HG03095 (cell line): ENCODE results near the gene GTF3C1.
"Not testable (repeated sequence)": the region's sequence is repeated elsewhere in the genome, so short reads cannot be mapped to it uniquely, and the experiment has no call there.

Source experiments
- ATAC-seq: cut with Tn5 transposase; IDR thresholded peaks from one replicate; pipeline ENCODE4 v1.9.1; 2021; ENCODE audit warnings: moderate library complexity; ENCODE audit not compliant: unreplicated experiment

GTF3C1 gene, protein sequence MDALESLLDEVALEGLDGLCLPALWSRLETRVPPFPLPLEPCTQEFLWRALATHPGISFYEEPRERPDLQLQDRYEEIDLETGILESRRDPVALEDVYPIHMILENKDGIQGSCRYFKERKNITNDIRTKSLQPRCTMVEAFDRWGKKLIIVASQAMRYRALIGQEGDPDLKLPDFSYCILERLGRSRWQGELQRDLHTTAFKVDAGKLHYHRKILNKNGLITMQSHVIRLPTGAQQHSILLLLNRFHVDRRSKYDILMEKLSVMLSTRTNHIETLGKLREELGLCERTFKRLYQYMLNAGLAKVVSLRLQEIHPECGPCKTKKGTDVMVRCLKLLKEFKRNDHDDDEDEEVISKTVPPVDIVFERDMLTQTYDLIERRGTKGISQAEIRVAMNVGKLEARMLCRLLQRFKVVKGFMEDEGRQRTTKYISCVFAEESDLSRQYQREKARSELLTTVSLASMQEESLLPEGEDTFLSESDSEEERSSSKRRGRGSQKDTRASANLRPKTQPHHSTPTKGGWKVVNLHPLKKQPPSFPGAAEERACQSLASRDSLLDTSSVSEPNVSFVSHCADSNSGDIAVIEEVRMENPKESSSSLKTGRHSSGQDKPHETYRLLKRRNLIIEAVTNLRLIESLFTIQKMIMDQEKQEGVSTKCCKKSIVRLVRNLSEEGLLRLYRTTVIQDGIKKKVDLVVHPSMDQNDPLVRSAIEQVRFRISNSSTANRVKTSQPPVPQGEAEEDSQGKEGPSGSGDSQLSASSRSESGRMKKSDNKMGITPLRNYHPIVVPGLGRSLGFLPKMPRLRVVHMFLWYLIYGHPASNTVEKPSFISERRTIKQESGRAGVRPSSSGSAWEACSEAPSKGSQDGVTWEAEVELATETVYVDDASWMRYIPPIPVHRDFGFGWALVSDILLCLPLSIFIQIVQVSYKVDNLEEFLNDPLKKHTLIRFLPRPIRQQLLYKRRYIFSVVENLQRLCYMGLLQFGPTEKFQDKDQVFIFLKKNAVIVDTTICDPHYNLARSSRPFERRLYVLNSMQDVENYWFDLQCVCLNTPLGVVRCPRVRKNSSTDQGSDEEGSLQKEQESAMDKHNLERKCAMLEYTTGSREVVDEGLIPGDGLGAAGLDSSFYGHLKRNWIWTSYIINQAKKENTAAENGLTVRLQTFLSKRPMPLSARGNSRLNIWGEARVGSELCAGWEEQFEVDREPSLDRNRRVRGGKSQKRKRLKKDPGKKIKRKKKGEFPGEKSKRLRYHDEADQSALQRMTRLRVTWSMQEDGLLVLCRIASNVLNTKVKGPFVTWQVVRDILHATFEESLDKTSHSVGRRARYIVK (N-terminal part only)

GRCh38 chr16:27549746-27550581, at the start of gene GTF3C1, which contains the start of gene KATNIP:
GTF3C1 (minus strand) TSS chr16:27549913; CDS start chr16:27549890, 23 bp downstream.
KATNIP (plus strand) TSS chr16:27550144; CDS start chr16:27550171, 27 bp downstream.
- ATAC-seq: peak; percentile 95

DNA sequence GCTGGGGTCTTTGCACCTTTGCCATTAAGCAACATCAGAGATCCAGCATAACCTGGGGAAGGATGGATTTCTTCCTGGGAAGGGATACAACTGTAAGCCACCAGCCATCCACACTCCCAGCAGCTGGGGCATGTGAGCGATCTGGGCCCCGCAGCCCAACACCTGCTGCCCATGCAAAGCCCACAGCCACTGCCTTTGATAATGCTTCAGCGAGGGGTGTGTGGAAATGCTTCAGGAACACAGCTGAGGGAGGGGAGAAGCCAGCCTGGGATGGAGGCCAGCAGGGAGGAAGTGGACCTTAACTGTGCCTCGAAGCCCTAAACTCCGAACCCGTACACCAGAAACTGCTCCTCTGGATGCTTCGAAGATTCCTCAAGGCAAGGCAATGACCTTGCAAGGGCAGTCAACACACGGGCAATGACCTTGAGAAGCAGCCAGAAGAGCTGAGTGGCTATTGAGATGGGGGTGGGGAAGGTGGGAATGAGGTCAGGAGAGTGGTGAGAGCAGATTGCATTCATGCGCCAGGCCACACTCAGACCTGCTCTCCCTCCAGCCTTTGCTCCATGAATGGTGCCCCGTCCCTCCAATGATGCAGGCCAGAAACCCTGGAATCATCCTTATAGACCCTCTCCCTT, 49.3 kb upstream of the GTF3C1 start:
- no peak for ATAC-seq

GRCh38 chr16:27598220-27598619, 48.5 kb upstream of the GTF3C1 start:
- ATAC-seq: no peak

GRCh38 chr16:27597361-27597760, 47.6 kb upstream of the GTF3C1 start:
- ATAC-seq: no peak

DNA sequence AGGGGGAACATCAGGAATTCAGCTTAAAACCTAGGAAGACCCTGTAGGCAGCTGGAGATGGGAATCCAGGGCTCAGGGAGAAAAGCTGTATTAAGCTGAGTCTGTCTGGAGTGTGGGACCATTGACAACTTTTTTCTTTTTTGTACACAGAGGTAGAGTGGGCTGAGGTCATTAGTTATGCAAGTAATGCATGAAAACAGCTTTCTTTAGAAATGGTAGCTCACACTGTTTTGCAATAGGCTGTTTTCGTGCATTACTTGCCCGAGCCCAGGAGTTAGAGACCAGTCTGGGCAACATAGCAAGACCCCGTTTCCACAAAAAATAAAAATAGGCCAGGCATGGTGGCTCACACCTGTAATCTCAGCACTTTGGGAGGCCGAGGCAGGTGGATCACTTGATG, 46.7 kb upstream of the GTF3C1 start:
- no peak for ATAC-seq

DNA sequence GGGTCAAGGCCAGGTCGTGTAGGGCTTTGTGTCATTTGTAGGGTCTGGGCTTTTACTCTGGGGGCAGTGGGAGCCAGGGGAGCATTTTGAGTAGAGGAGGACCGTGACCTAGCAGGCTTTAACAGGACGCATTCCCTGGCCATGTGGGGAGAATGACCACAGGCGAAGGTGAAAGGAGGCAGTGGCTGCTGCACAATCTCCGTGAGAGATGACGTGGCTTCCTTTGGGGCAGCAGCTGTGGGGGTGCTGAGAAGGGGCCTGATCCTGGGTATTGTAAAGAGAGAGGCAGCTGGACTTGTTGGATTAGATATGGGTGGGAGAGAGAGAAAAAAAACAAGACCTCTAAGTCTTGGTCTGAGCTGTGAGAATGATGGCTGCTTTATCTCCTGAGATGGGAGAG, 46.3 kb upstream of the GTF3C1 start:
- ATAC-seq: no peak

- ATAC-seq: no peak
Observed at GRCh38 chr16:27595475-27595874, 45.8 kb upstream of the GTF3C1 start.

GRCh38 chr16:27591837-27592236, 42.1 kb upstream of the GTF3C1 start:
- no peak for ATAC-seq

DNA sequence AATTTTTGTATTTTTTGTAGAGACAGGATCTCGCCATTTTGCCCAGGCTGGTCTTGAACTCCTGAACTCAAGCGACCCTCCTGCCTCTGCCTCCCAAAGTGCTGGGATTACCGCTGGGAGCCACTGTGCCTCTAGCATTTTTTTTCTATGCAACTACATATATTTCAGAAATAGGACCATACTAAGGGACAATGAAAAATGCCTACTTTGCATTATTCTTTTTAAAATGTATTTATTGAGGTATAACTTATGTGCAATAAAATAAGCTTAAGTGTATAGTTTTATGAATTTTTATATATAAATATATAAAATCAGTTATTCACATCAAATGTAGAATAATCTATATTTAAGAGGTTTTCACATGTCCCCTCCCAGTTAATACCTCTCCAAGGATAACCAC, 38.3 kb upstream of the GTF3C1 start:
- no peak for ATAC-seq

- ATAC-seq: no peak
Observed at GRCh38 chr16:27586711-27587110, 37.0 kb upstream of the GTF3C1 start.

- ATAC-seq: no peak
Observed at GRCh38 chr16:27585200-27585599, 35.5 kb upstream of the GTF3C1 start.

DNA sequence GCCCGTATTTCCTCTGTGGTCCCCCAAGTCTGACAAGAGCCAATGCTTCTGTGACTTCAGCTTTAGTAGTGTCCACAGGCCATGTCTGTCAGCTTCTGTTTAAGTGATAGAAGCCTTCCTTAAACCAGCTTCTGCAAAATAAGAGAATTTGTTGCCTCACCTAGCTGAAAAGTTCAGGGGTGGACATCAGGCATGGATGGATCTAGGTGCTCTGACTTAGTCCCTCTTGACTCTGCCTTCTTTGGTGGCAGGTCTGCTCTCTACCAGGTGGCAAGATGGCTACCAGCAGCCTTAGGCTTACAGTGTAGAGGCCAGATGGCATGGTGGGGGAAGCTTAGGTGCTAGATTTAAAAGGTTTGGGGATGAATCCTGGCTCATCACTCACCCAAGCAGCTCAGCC, 33.9 kb upstream of the GTF3C1 start:
- no peak for ATAC-seq

GRCh38 chr16:27582883-27583282, 33.2 kb upstream of the GTF3C1 start:
- ATAC-seq: no peak

DNA sequence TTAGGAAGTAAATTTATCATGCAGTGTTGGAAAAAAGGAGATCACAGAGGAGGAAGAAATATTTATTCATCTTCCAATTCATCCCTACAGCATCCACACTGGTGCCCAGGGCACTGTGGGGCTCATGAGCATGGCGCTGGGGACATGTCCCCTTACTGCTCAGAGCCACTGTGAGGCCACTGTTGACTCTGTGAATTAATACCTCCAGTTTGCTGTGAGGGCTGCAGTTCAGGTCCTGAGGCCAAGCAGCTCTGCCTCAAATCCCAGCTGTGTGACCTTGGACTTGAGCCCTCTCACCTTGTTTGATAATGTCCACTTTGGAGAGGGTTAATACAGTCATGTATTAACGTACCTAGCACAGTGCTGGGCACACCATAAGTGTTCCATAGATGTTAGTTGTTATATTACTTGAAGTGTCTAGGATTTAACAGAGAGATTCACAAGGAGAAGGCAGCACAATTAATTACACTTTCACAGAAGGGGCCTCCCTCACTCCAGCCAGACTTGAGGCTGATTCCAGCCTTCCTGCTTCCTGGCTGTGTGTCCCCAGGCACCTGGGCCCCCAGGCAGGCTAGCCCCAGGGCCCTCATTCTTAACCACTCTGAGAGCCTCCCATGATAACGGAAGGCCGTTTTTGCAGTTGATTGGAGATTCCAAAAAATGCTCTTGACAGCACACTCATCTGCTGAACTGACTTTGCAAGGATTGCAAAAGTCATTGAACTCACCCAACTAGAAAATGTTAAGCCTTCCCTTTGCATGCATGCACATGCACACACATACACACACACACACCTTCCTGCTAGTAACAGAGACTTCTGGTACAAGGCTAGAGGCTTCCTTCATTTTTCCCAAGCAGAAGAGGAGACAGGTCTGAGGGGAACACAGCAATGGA, 29.6 kb upstream of the GTF3C1 start:
- no peak for ATAC-seq

DNA sequence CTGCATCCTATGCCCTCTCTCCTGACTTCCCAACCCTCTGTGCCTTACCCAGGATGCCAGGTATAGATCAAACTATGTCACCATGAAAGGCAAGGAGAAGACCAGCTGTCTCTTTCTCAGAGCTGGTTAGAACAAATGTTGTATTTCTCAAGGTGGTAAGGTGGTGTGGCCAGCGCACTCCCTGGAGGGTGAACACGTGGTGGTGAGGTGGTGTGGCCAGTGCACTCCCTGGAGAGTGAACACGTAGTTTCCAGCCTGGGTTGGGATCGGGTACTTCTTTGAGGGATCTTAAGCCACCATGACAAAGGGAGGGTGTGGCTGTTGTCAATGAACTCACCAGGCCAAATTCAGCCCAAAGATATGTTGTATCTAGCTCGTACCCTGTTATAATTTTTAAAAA, 27.0 kb upstream of the GTF3C1 start:
- no peak for ATAC-seq

GRCh38 chr16:27572711-27573110, 23.0 kb upstream of the GTF3C1 start:
- no peak for ATAC-seq

DNA sequence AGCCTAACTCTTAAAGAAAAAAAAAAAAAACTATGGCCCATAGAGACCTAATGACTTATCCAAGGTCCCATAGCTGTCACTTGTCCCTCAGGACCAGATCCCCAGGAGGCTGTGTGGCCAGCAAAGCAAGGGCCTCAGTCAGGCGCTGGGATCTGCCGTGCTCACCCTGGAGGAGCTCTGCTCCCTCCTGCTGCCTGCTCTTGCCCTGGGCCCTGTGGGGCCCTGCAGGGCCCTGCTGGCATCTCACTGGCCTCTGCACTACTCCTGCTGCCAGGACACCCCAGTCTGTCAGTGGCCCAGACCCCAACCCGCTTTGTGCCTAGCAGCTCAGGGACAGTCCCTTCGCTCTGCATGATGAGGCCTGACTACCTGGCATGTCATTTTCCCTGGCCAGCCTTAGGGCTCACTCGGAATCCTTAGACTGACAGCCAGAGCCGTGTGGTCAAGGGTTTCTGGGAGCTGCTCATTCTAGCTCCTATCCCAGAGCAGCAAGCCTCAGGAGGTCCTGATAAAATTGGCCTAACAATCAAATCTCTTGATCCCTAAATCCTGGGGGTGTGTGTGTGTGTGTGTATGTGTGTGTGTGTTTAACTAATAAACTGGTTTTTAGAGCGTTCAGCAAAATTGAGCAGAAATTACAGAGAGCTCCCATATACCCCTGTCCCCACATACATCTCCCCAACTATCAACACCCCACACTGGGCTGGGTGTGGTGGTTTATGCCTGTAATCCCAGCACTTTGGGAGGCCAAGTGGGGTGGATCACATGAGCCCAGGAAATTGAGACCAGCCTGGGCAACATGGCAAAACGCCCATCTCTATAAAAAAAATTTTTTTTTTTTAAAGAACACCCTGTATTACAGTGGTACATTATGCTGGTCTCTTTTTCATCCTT, 22.0 kb upstream of the GTF3C1 start:
- ATAC-seq: no peak

DNA sequence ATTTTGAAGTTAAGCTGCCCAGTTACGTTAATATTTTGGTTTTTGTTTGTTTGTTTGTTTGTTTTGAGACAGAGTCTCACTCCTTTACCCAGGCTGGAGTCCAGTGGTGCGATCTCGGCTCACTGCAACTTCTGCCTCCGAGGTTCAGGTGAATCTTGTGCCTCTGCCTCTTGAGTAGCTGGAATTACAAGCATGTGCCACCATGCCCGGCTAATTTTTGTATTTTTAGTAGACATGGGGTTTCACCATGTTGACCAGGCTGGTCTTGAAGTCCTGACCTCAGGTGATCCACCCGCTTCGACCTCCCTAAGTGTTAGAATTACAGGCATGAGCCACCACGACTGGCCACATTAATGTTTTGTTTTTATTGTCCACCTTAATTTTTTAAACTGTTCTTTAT, 21.3 kb upstream of the GTF3C1 start:
- not testable (repeated sequence) for ATAC-seq
